Effector memory CD4-positive, alpha-beta T cell (primary cell): ENCODE results near the gene ATP6V0D1.
A peak's percentile ranks its signal among the peaks of the same experiment; 100 is the strongest.
"Not testable (repeated sequence)": the region's sequence is repeated elsewhere in the genome, so short reads cannot be mapped to it uniquely, and the experiment has no call there.

Experiments
- DNase-seq, 3 donors: peaks; one replicate each; pipeline ENCODE4 v3.0.0-alpha.2; 2020
- H3K27ac ChIP-seq: 2 replicates; pipeline ENCODE4 v1.7.0; 2013; ENCODE audit warnings: mild to moderate bottlenecking, low read length, moderate library complexity; ENCODE audit not compliant: insufficient read depth, poor library complexity, severe bottlenecking
- H3K27me3 ChIP-seq: replicated peaks from 2 replicates; pipeline ENCODE4 v1.7.0; 2013; ENCODE audit warnings: mild to moderate bottlenecking, low read length; ENCODE audit not compliant: insufficient read depth, control insufficient read depth, poor library complexity, severe bottlenecking
- H3K36me3 ChIP-seq: 2 replicates; pipeline ENCODE4 v1.7.0; 2013; ENCODE audit warnings: mild to moderate bottlenecking, low read length, moderate library complexity; ENCODE audit not compliant: control insufficient read depth, insufficient read depth
- H3K4me1 ChIP-seq: 2 replicates; pipeline ENCODE4 v1.7.0; 2013; ENCODE audit warnings: low read length, mild to moderate bottlenecking; ENCODE audit not compliant: control insufficient read depth, insufficient read depth, poor library complexity, severe bottlenecking
- H3K4me3 ChIP-seq: 2 replicates; pipeline ENCODE4 v1.7.0; 2013; ENCODE audit warnings: low read length, low read depth, mild to moderate bottlenecking; ENCODE audit not compliant: insufficient read depth, poor library complexity, severe bottlenecking
- H3K9me3 ChIP-seq: 2 replicates; pipeline ENCODE4 v1.7.0; 2013; ENCODE audit warnings: mild to moderate bottlenecking, low read length, moderate library complexity; ENCODE audit not compliant: control insufficient read depth

The ATP6V0D1 gene

GRCh38 chr16:67519242-67519641 lies 38.3 kb upstream of the ATP6V0D1 start:
- DNase-seq, result no peak
- H3K4me3 ChIP-seq, result no peak overlapping the region
- no peaks in the 10 kb centered on the region for H3K36me3 ChIP-seq
- no peaks in the 10 kb centered on the region for H3K27me3 ChIP-seq
- H3K27ac ChIP-seq, result no peak overlapping the region
- H3K9me3 ChIP-seq, result no peaks in the 10 kb centered on the region
- H3K4me1 ChIP-seq, result no peaks in the 10 kb centered on the region

- no peaks in the 10 kb centered on the region for H3K9me3 ChIP-seq
- H3K27me3 ChIP-seq, result no peaks in the 10 kb centered on the region
- no peak overlapping the region for H3K27ac ChIP-seq
- no peaks in the 10 kb centered on the region for H3K36me3 ChIP-seq
- DNase-seq, result no peak
- H3K4me3 ChIP-seq, result no peak overlapping the region
- no peaks in the 10 kb centered on the region for H3K4me1 ChIP-seq
These were observed 37.7 kb upstream of the ATP6V0D1 start for GRCh38 chr16:67518676-67519075.

DNA sequence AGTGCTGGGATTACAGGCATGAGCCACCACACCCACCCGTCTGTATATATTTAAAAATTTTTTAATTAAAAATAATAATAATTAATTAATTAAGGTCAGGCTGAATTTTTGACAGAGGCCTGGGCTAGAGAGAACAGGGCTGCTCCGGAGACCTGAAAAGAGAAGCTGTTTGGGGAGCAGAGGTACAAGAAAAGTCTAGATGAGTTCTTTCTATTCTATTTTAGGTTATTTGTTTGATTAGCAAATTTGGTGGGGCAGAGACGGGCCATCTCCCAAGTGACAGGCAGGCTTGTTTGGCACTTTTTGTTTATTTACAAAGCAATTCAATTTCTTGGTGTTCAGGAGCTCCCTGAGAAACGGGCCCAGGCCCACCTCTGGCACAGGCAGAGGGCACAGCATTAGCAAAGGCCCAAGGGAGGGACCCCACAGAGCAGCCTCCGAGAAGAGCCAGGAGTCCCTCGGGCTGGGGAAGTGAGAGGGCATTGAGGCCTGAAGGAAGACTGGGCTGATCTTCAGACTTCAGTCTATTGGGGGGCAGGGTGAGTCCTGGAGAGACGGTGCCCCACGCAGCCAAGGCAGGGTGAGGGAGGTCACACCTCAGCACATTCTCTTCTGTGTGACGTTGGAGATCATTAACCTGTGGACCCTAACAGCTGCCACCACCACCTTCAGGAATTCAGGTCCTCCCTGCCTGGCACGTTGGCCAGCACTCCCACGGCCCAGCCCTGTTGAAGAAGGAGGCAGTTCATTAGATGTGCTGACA lies 36.9 kb upstream of the ATP6V0D1 start:
- Histone ChIP-seq H3K9me3 (no peaks in the 10 kb centered on the region), H3K36me3 (no peaks in the 10 kb centered on the region), H3K4me3 (no peak overlapping the region), H3K27ac (no peak overlapping the region), H3K4me1 (no peaks in the 10 kb centered on the region), H3K27me3 (no peaks in the 10 kb centered on the region)
- DNase-seq, result no peak

- DNase-seq, result no peak
- H3K27me3 ChIP-seq, result no peaks in the 10 kb centered on the region
- no peak overlapping the region for H3K27ac ChIP-seq
- no peaks in the 10 kb centered on the region for H3K9me3 ChIP-seq
- H3K4me1 ChIP-seq, result no peaks in the 10 kb centered on the region
- H3K36me3 ChIP-seq, result no peaks in the 10 kb centered on the region
- H3K4me3 ChIP-seq, result no peak overlapping the region
These were observed 36.1 kb upstream of the ATP6V0D1 start for GRCh38 chr16:67517155-67517445.

DNA sequence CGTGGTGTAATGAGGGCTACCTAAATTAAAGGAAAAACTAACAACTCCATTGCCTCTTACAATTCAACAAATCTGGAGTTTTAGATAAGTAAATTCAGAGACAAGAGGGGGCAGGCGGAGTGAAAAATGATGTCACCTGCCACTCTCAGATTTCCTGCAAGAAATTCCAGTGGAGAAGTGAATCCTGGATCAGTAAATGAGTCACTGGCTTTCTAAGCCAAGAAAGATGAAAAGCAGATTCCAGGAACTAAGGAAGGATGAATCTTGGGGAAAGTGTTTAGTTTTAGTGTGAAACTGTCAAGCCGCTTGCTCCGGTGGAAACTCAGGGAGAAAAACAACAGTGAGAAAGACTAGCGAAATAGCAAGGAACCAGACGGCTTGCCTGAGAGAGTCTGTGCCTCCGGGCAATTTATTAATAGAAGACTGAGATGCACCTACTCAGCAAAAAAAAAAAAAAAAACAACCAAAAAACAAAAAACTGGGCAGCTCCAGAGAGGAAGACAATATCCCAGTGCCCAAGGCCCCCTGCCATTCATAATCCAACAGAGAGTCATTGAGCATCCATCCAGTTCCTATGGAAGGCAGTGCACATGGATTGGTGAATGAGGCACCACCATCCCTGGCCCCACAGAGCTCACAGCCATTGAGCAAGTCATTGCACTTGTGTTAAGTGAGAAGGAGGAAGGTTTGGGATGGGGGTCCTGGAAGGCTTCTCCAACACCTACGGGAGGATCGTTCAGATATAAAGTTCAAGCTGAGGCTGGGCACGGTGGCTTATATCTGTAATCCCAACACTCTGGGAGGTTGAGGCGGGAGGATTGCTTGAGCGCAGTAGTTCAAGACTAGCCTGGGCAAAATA lies 35.6 kb upstream of the ATP6V0D1 start:
- Histone ChIP-seq H3K27ac (no peak overlapping the region), H3K4me1 (no peaks in the 10 kb centered on the region), H3K9me3 (no peaks in the 10 kb centered on the region), H3K27me3 (no peaks in the 10 kb centered on the region), H3K36me3 (no peaks in the 10 kb centered on the region), H3K4me3 (no peak overlapping the region)
- no peak for DNase-seq

DNA sequence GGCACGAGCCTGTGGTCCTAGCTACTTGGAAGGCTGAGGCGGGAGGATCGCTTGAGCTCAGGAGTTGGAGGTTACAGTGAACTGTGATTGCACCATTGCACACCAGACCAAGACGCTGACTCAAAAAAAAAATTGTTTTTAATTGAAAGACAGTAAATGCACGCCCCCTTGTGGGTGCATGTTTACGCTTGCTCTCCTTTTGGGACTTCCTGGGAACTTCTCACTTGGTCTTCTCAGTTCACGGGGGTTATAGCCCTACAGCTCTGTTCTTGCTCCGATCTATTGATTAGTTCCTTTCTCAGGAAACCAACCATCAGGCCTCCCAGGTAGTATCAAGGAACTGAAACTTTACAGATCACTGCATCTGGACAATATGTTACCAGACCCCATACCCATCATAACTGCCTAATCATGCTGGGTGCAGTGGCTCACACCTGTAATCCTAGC lies 33.4 kb upstream of the ATP6V0D1 start:
- H3K27me3 ChIP-seq, result no peaks in the 10 kb centered on the region
- no peaks in the 10 kb centered on the region for H3K9me3 ChIP-seq
- DNase-seq, result peak; percentile 56 to 71 (median 63)
- H3K4me3 ChIP-seq, result no peak overlapping the region
- H3K4me1 ChIP-seq, result peaks cover under 1% of the 10 kb centered on the region
- H3K36me3 ChIP-seq, result no peaks in the 10 kb centered on the region
- no peak overlapping the region for H3K27ac ChIP-seq

- not testable (repeated sequence) for H3K27me3 ChIP-seq, H3K4me3 ChIP-seq, H3K4me1 ChIP-seq, DNase-seq, H3K36me3 ChIP-seq, H3K9me3 ChIP-seq, H3K27ac ChIP-seq
These were observed 32.9 kb upstream of the ATP6V0D1 start for GRCh38 chr16:67513892-67514291.

- Histone ChIP-seq H3K27ac (no peak overlapping the region), H3K9me3 (no peaks in the 10 kb centered on the region), H3K4me1 (peaks cover 18% of the 10 kb centered on the region), H3K36me3 (no peaks in the 10 kb centered on the region), H3K4me3 (no peak overlapping the region), H3K27me3 (no peaks in the 10 kb centered on the region)
- no peak for DNase-seq
These were observed 28.1 kb upstream of the ATP6V0D1 start for GRCh38 chr16:67509016-67509415.

DNA sequence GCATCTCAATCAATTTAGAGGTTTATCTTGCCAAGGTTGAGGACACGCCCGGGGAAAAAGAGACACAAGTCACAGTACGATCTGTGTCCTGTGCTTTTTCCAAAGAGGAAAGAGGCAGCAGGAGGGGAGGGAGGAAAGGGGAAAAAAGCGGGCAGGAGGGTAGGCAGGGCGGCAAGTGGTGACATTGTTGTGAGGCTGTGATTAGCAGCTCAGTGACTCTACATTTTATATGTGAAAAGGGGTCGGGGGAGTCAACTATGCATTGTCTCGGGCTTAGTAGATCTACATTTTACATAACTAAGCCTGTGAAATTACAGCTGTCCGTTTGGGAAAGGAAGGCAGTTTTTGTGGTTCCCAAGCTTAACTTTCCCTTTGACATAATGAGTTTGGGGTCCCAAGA lies 25.5 kb upstream of the ATP6V0D1 start:
- Histone ChIP-seq H3K4me1 (peaks cover 24% of the 10 kb centered on the region), H3K27ac (no peak overlapping the region), H3K36me3 (no peaks in the 10 kb centered on the region), H3K9me3 (no peaks in the 10 kb centered on the region), H3K27me3 (no peaks in the 10 kb centered on the region), H3K4me3 (no peak overlapping the region)
- DNase-seq, result no peak
